Activated CD4-positive, alpha-beta T cell treated with anti-CD3 and anti-CD28 coated beads, Interleukin-2, amount 50 U/mL, for 24 hours (primary cell): ENCODE measurements around the gene GRIN3A.
A peak's percentile ranks its signal among the peaks of the same experiment; 100 is the strongest.
"Not testable (repeated sequence)": the region's sequence is repeated elsewhere in the genome, so short reads cannot be mapped to it uniquely, and the experiment has no call there.

Source experiments
- DNase-seq, 2 donors: peaks; one replicate each; pipeline ENCODE4 v3.0.0-alpha.2; 2020; ENCODE audit warnings: low read depth in 1 of 2, low spot score in 1 of 2

GRIN3A gene

GRCh38 chr9:101585740-101586139 lies 152.7 kb downstream of the GRIN3A start:
- DNase-seq = no peak

GRCh38 chr9:101582553-101582952 lies 155.9 kb downstream of the GRIN3A start:
- no peak for DNase-seq

GRCh38 chr9:101579711-101580545 lies 158.5 kb downstream of the GRIN3A start:
- DNase-seq = no peak

- DNase-seq = no peak
Measured at GRCh38 chr9:101578378-101578777, 160.1 kb downstream of the GRIN3A start.

GRCh38 chr9:101574731-101575333 lies 163.6 kb downstream of the GRIN3A start:
- no peak for DNase-seq

- no peak for DNase-seq
Measured at GRCh38 chr9:101572316-101572715, 166.1 kb downstream of the GRIN3A start.

- no peak for DNase-seq
Measured at GRCh38 chr9:101571114-101571513, 167.3 kb downstream of the GRIN3A start.

- no peak for DNase-seq
Measured at GRCh38 chr9:101569741-101570501, 168.5 kb downstream of the GRIN3A start.

- DNase-seq = no peak
Measured at GRCh38 chr9:101567725-101568350, 170.6 kb downstream of the GRIN3A start.

GRCh38 chr9:101566904-101567724 lies 171.3 kb downstream of the GRIN3A start:
- peak in 1 of 2 donors; percentile 18 for DNase-seq

- no peak for DNase-seq
Measured at GRCh38 chr9:101564252-101564651, 174.2 kb downstream of the GRIN3A start.

- no peak for DNase-seq
Measured at GRCh38 chr9:101562966-101563365, 175.5 kb downstream of the GRIN3A start.

GRCh38 chr9:101561740-101562139 lies 176.7 kb downstream of the GRIN3A start:
- no peak for DNase-seq

- not testable (repeated sequence) for DNase-seq
Measured at GRCh38 chr9:101549472-101550098, 188.9 kb downstream of the GRIN3A start.

GRCh38 chr9:101543098-101543735 lies 195.2 kb downstream of the GRIN3A start:
- no peak for DNase-seq

GRCh38 chr9:101540069-101540468 lies 198.4 kb downstream of the GRIN3A start:
- DNase-seq = no peak

GRCh38 chr9:101536938-101537337 lies 201.5 kb downstream of the GRIN3A start:
- DNase-seq = no peak

- DNase-seq = no peak
Measured at GRCh38 chr9:101536351-101536750, 202.1 kb downstream of the GRIN3A start.

GRCh38 chr9:101533334-101534204 lies 204.9 kb downstream of the GRIN3A start, which contains the start of gene RNF20:
Gene RNF20 (plus strand): TSS chr9:101533853. CDS start chr9:101535424, 1,571 bp downstream.
- DNase-seq = peak; percentile 99
